Left hindlimb (tissue), 1 donor: Measurements from ENCODE around the gene KCNH5.
"Not testable (repeated sequence)": the region's sequence is repeated elsewhere in the genome, so short reads cannot be mapped to it uniquely, and the experiment has no call there.

Experiments
- DNase-seq: peaks from one replicate; pipeline ENCODE4 v3.0.0-alpha.2; 2018

The KCNH5 gene

GRCh38 chr14:62882967-62883366 lies 162.3 kb downstream of the KCNH5 start:
- DNase-seq, result no peak

GRCh38 chr14:62866376-62866775 lies 178.9 kb downstream of the KCNH5 start:
- no peak for DNase-seq

- DNase-seq, result no peak
Measured at GRCh38 chr14:62864588-62864987, 180.7 kb downstream of the KCNH5 start.

GRCh38 chr14:62858011-62858410 lies 187.2 kb downstream of the KCNH5 start:
- not testable (repeated sequence) for DNase-seq

DNA sequence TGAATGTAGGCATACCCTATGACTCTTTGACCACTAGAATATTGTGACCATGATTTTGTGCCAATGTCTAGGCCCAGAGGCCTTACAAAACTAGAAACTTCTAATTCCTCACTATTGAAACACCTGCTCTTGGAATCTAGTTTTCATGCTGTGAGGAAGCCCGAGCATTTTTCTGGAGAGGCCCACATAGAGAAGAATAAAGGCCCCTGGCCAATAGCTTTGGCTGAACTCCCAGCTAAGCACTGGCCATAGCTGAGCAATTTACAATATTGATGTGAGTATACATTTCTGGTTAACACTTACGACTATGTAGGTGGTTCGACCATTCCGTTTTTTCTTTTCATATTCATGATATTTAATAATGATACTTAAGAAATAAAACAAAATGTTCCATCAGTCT lies 190.3 kb downstream of the KCNH5 start:
- peak; percentile 26 for DNase-seq

- no peak for DNase-seq
Measured at GRCh38 chr14:62847168-62847567, 198.1 kb downstream of the KCNH5 start.

DNA sequence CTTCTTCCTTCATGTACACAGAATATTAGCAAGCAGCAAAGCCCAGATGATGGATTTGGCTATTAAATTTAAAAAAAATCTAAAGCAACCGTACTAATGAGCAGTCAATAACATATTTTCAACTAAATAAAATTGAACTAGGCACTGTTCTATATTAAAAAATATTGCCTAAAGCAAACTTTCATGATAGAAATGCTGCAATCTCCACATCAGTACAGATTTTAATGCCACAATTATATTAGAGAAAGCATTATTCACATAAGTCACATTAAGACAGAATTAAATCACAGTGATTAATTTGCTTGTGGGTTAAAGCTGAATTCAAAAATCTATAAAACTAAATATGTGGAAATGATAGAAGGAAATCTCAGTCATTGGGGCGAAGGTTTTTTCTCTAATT lies 200.7 kb downstream of the KCNH5 start:
- no peak for DNase-seq

GRCh38 chr14:62824086-62824485 lies 221.2 kb downstream of the KCNH5 start:
- DNase-seq, result no peak

DNA sequence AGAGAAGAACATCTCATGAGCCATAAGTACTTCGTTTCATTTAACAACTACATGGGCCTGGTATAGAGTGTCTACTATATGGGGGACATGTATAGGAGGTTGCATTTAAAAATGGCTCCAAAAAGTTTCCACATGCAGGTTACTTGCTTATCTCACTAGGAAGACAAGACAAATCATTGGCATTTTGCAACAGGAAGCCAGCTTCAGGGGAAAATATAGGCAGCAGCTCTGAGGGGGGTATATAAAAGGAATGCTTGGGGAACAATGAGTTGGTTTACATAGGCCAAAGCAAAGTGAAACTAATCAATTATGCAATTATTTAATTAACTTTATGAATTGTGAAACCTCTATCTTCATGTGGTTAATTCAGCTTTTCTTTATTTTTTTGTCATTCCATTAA lies 225.3 kb downstream of the KCNH5 start:
- no peak for DNase-seq

DNA sequence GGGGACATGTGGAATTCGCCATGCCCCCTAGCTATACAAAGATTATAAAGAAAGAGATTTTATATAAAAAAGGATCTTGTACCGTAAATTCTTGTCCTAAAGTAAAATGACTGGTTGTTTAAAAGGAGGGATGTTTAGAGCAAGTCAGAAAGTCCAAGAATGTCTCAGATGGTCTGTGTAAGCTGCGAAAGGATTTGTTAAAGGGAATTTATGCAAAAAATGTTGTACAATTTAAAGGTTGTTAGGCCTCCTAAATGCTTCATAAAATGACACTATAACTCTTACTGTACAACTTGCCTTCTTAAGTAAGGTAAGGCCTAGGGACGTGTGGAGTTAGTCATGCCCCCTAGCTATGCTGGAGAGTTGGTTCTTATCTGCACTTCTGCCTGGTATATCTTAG lies 237.6 kb downstream of the KCNH5 start:
- DNase-seq, result no peak

DNA sequence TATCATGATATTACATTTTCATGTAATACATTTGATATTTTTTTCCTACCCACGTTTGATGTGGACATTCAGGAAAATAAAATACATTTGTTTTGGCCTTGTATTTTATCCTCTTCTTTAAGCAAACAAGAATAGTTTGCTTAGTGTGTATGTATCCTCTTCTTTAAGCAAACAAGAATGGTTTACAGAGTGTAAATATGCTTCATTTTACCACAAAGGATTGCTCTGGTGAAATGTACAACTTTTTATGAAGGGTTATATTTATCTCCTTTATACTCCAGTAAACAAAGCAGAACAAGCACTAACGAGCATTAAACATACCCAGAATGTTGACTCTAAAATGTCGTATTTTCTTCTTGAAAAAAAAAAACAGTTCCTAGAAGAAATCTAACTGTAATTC lies 244.7 kb downstream of the KCNH5 start:
- DNase-seq, result no peak

- DNase-seq, result no peak
Measured at GRCh38 chr14:62796431-62796830, 248.8 kb downstream of the KCNH5 start.

DNA sequence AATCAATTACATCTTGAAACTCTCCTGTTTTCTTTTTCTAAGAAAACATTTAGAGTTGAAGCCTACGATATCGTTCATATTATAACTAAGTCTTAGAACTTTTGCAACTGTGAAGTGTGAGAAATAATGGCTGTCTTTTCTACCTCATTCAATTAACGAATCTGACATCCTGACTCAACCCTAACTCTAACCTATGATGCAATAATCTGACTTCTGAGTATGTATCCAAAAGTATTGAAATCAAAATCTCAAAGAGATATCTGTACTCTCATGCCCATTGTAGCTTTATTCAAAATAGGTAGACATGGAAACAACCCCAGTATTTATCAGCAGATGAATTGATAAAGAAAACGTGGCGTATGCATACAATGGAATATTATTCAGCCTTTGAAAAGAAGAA lies 252.7 kb downstream of the KCNH5 start:
- DNase-seq, result no peak

GRCh38 chr14:62781328-62781727 lies 263.9 kb downstream of the KCNH5 start:
- not testable (repeated sequence) for DNase-seq

DNA sequence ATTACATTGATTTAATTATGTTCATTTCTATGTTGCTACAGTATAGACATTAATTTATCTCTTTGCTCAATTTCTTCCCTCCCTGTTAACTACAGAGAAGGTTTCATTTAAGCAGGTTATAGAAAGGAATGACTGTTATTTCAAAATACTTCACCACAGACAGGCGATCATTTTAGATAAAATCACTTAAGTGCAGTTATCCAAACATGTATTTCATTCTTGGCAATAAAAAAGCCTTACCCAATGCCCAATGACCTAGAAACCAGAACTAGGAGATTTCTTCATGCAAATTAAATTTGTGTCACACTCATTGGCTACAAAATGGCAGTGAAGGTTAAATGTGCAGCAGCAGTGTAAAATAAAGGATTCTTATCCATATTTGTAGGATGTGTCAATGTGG lies 266.4 kb downstream of the KCNH5 start:
- no peak for DNase-seq

DNA sequence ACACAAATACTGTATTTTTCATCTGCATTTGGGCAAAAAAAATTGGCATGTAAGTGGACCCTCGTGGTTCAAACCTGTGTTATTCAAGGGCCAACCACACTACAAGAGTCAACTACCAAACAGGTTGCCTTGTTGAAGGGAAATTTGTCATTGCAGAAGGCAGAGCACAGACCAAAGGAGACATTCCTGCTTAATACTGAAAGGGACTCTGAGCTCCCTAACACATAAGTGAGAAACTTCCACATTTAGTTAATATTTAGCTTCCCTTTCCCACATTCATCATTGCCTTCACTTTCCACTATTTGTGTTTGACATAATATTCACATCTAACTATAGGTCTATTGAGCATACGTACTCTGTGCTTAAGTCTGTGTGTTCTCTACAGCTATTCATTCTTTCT lies 266.9 kb downstream of the KCNH5 start:
- no peak for DNase-seq

- DNase-seq, result no peak
Measured at GRCh38 chr14:62777510-62777909, 267.7 kb downstream of the KCNH5 start.

GRCh38 chr14:62776300-62776699 lies 269.0 kb downstream of the KCNH5 start:
- no peak for DNase-seq

DNA sequence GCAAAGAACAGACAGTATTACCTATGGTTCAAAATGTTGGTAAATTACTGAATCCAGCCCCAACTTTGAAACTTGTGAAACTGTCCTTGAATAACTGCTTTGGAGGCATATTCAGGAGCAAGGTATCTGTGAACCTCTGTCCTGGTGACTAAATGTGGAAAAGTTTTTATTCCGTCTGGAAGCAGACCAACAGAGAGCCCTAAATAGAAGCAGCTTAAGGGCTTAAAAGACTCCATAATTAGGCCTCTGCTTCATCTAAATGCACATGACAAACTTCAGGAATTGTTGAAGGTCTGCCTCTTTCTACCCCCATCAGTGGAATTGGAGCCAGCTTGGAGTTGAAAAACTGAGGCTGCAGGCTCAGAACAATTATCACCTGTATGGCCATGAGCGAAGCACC lies 276.5 kb downstream of the KCNH5 start:
- no peak for DNase-seq

- DNase-seq, result no peak
Measured at GRCh38 chr14:62763951-62764350, 281.3 kb downstream of the KCNH5 start.

GRCh38 chr14:62759796-62760195 lies 285.5 kb downstream of the KCNH5 start:
- no peak for DNase-seq

GRCh38 chr14:62746881-62747280 lies 298.4 kb downstream of the KCNH5 start:
- DNase-seq, result not testable (repeated sequence)

DNA sequence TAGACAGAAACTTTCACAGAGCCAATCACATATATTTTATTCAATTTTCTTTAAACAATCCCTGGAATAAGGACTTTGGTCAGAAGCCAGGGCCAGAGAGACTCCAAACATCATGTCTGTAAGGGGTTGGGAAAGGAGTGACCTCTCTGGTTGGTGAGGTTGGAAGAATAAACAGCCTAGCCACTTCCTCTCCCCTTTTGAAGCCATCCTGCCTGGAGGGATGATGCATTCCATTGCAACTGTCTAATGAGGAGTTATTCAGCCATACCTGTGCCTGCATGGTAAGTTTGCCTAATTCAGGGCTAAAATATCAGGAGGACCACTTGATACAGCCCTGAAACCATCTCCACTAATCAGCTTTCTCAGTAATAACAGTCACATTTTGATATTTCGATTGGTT lies 299.8 kb downstream of the KCNH5 start:
- DNase-seq, result no peak

DNA sequence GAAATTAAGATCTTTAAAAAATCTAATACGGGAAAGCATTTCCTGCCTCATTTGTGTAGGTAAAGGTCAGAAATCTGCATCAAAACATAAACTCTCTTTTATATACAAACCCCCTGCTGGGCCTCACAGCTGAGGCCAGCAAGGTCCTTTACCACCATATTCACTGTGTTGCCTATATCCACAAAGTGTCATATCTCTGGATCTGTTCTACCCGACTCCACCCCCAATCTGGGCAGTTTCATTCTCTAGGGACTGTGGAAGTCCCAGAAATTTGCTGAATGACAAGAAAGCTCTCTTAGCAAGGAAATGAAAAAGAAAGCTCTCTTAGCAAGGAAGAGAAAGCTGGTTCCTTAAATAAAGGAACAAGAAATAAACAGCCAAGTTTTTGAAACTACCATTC lies 301.7 kb downstream of the KCNH5 start:
- no peak for DNase-seq

GRCh38 chr14:62743118-62743517 lies 302.1 kb downstream of the KCNH5 start:
- DNase-seq, result no peak

DNA sequence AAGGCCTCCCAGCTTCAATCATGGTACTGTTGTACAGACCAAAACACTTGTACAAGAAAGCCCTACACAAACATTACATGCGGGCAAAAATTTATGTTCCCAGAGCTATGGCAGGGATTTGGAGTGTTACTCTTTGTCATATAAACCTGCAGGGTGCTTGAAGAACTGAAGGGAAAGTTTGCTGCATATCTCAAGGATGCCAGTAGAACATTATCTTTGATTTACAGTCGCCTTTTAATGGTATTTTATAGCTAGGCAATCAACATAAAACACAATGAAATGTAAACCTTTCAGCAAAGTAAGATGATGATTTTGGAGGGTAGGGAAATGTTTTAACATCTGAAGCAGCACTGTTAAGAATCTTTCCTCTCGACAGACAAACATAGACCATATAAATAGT lies 305.6 kb downstream of the KCNH5 start:
- DNase-seq, result no peak
